Astrocyte (in vitro differentiated cells and primary cell): ENCODE measurements around the gene MRPS17.

ENCODE experiments used
- CTCF ChIP-seq: IDR thresholded peaks from 2 replicates; pipeline ENCODE4 v1.5.1; 2011; ENCODE audit warnings: low read depth, mild to moderate bottlenecking, inconsistent platforms, low read length, moderate library complexity; ENCODE audit not compliant: insufficient read depth
- EZH2 ChIP-seq: IDR thresholded peaks from 2 replicates; pipeline ENCODE4 v1.6.1; 2012; ENCODE audit warnings: mild to moderate bottlenecking, low read length, inconsistent platforms; ENCODE audit not compliant: insufficient read depth

GRCh38 chr7:55965100-55965470 lies 13.4 kb downstream of the MRPS17 start:
- TF ChIP-seq CTCF: no peak
- no peak for TF ChIP-seq EZH2
